WTC11 (cell line): ENCODE measurements around the gene DGKZ.

Experiments used
- CREB1 ChIP-seq: sonication (generic); formaldehyde crosslinking; IDR thresholded peaks from 2 replicates; pipeline ENCODE4 v1.8.0; 2023; ENCODE audit warnings: mild to moderate bottlenecking, missing genetic modification reagents
- MLX ChIP-seq: sonication (generic); formaldehyde crosslinking; IDR thresholded peaks from 2 replicates; pipeline ENCODE4 v1.8.1; 2023; ENCODE audit warnings: mild to moderate bottlenecking, missing genetic modification reagents, moderate library complexity
- NFATC4 ChIP-seq: fragments of 250-450 bp; sonication (Bioruptor Pico); IDR thresholded peaks from 2 replicates; pipeline ENCODE4 v1.9.0; 2021; ENCODE audit warnings: mild to moderate bottlenecking
- SMAD3 ChIP-seq: sonication (generic); formaldehyde crosslinking; IDR thresholded peaks from 2 replicates; pipeline ENCODE4 v1.8.0; 2022; ENCODE audit warnings: missing genetic modification reagents, mild to moderate bottlenecking, borderline replicate concordance
- ZNF263 ChIP-seq: sonication (generic); formaldehyde crosslinking; IDR thresholded peaks from 2 replicates; pipeline ENCODE4 v1.8.1; 2022; ENCODE audit warnings: low read depth, mild to moderate bottlenecking, moderate library complexity, missing genetic modification reagents
- TF ChIP-seq, protein P1 (sequence below): sonication (generic); formaldehyde crosslinking; IDR thresholded peaks from 2 replicates; pipeline ENCODE4 v1.8.1; 2022; ENCODE audit warnings: low read depth, missing genetic modification reagents, borderline replicate concordance
- TF ChIP-seq, protein P2 (sequence below): fragments of 200-600 bp; IDR thresholded peaks from 2 replicates; pipeline ENCODE4 v1.8.0; 2022; ENCODE audit warnings: antibody characterized with exemption

DNA sequence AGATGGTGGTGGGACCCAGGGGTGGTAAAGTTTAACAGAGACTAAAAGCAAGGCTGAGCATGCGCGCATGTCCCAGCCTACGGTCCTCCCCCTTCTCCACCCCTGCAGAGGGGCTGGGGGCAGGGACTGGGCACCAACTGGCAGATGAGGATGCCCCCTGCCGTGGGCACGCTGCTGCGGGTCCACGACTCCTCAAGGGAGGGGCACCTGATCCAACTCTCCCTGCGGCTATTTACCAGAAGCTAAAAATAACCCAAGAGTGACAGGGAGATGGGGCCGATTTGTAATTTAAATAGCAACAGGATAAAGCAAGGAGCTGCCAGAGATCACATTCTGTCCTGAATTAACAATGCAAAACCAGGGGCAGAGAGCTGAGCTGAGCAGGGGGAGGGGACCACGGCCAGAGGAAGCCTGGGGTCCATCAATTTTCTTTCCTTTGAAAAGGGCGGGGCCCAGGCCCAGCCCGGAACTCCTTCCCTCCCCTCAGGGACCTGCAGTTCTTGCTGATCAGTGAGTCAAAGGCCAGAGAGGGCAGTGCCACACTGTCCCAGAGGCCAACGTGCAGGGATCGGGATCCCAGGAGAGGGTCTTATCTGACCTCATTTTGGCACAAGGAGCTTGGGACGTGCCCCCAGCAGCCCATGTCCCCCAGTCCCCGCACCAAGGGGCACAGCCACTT is 8.1 kb upstream of the DGKZ start:
- TF ChIP-seq, protein P1, sequence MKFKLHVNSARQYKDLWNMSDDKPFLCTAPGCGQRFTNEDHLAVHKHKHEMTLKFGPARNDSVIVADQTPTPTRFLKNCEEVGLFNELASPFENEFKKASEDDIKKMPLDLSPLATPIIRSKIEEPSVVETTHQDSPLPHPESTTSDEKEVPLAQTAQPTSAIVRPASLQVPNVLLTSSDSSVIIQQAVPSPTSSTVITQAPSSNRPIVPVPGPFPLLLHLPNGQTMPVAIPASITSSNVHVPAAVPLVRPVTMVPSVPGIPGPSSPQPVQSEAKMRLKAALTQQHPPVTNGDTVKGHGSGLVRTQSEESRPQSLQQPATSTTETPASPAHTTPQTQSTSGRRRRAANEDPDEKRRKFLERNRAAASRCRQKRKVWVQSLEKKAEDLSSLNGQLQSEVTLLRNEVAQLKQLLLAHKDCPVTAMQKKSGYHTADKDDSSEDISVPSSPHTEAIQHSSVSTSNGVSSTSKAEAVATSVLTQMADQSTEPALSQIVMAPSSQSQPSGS = no peak
- TF ChIP-seq NFATC4 = no peak
- TF ChIP-seq, protein P2, sequence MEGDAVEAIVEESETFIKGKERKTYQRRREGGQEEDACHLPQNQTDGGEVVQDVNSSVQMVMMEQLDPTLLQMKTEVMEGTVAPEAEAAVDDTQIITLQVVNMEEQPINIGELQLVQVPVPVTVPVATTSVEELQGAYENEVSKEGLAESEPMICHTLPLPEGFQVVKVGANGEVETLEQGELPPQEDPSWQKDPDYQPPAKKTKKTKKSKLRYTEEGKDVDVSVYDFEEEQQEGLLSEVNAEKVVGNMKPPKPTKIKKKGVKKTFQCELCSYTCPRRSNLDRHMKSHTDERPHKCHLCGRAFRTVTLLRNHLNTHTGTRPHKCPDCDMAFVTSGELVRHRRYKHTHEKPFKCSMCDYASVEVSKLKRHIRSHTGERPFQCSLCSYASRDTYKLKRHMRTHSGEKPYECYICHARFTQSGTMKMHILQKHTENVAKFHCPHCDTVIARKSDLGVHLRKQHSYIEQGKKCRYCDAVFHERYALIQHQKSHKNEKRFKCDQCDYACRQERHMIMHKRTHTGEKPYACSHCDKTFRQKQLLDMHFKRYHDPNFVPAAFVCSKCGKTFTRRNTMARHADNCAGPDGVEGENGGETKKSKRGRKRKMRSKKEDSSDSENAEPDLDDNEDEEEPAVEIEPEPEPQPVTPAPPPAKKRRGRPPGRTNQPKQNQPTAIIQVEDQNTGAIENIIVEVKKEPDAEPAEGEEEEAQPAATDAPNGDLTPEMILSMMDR = no peak
- no peak for TF ChIP-seq SMAD3
- no peak for TF ChIP-seq CREB1 (CRISPR knock-in tag)
- TF ChIP-seq ZNF263 (CRISPR knock-in tag) = no peak
- no peak for TF ChIP-seq MLX (CRISPR knock-in tag)
